ENCODE data around the gene ZFP36L1. TPM values are rescaled to one million over a fixed set of nuclear protein-coding genes. Genes with fewer than 3 reads are reported as not detected.

ZFP36L1 gene
- total and polyA plus RNA-seq, 9 of the 15 experiments (the other 6 are each of a cell fraction or from before 2014, with no cell fraction given): 1.3 to 26.6 (median 3.7) TPM

GRCh38 chr14:68841016-68841809 lies 48.3 kb upstream of the ZFP36L1 start:
- Histone ChIP-seq H3K9me3 (replicated peaks; ENCODE audit: control insufficient read depth, insufficient read depth, low read depth, low read length) (0 out of 2 replicates have a peak, but pooled peaks cover 1% of the 10 kb centered on the region), H3K4me1 (replicated peaks in 1 of 2; ENCODE audit: control insufficient read depth in 2 of 2, insufficient read depth in 2 of 2, low read length in 2 of 2) (no peaks in the 10 kb centered on the region), H3K4me2 (ENCODE audit: insufficient read depth, low read length) (no peak overlapping the region), H3K36me3 (ENCODE audit: control insufficient read depth, insufficient read depth, low read length) (no peaks in the 10 kb centered on the region), H3K9ac (ENCODE audit: insufficient read depth in 1 of 2, low read depth in 2 of 2, low read length in 2 of 2) (no peak overlapping the region), H2AFZ (ENCODE audit: low read depth, low read length) (no peak overlapping the region), H3K27me3 (ENCODE audit: control insufficient read depth in 2 of 2, insufficient read depth in 2 of 2, low read length in 2 of 2) (no peaks in the 10 kb centered on the region; a peak in 1 of 5 replicates), H4K20me1 (replicated peaks; ENCODE audit: control insufficient read depth, insufficient read depth, low read length) (no peaks in the 10 kb centered on the region), H3K79me2 (ENCODE audit: control insufficient read depth, insufficient read depth, low read length) (no peaks in the 10 kb centered on the region), H3K4me3 (no peak overlapping the region), H3K9me1 (ENCODE audit: control insufficient read depth, insufficient read depth, low read length) (no peaks in the 10 kb centered on the region), H3K27ac (ENCODE audit: extremely low read depth, low read depth, low read length) (no peak overlapping the region)
- no TSS peak for BruUV-seq (replicated peaks)
- FAIRE-seq: no peak
- ChIA-PET CTCF (ENCODE audit: low intra/inter-chr PET ratio) (no interaction called here), POLR2A (no interaction called here)
- 10% methylated on average over 5 of the region's 6 CpGs for WGBS (ENCODE audit: insufficient coverage, low coverage, missing lambda C conversion rate)
- TF ChIP-seq ZNF778 (CRISPR knock-in tag; IDR thresholded peaks at IDR 0.05) (no peak), POLR2AphosphoS5 (IDR thresholded peaks at IDR 0.05; ENCODE audit: control insufficient read depth, insufficient read depth, low read depth, low read length) (no peak), ZHX1 (conservative IDR thresholded peaks at IDR 0.05; ENCODE audit: low read length) (no peak), MAX (CRISPR knock-in tag; IDR thresholded peaks at IDR 0.05) (no peak), ADNP (tag; IDR thresholded peaks at IDR 0.05) (no peak), HNRNPK (IDR thresholded peaks at IDR 0.05; ENCODE audit: low read depth, low read length, poor library complexity, severe bottlenecking) (no peak)
- TF ChIP-seq, protein P1, sequence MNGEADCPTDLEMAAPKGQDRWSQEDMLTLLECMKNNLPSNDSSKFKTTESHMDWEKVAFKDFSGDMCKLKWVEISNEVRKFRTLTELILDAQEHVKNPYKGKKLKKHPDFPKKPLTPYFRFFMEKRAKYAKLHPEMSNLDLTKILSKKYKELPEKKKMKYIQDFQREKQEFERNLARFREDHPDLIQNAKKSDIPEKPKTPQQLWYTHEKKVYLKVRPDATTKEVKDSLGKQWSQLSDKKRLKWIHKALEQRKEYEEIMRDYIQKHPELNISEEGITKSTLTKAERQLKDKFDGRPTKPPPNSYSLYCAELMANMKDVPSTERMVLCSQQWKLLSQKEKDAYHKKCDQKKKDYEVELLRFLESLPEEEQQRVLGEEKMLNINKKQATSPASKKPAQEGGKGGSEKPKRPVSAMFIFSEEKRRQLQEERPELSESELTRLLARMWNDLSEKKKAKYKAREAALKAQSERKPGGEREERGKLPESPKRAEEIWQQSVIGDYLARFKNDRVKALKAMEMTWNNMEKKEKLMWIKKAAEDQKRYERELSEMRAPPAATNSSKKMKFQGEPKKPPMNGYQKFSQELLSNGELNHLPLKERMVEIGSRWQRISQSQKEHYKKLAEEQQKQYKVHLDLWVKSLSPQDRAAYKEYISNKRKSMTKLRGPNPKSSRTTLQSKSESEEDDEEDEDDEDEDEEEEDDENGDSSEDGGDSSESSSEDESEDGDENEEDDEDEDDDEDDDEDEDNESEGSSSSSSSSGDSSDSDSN (IDR thresholded peaks at IDR 0.05; ENCODE audit: borderline replicate concordance in 1 of 2, low read depth in 2 of 2, low read length in 2 of 2): no peak
- ATAC-seq: no peak
- in situ Hi-C loops (cut with MboI) (no loop called here), intact Hi-C loops (cut with micrococcal nuclease) (no loop called here)
- DNase-seq (ENCODE audit: extremely low read depth in 1 of 4, low spot score in 3 of 4): no peak
